ENCODE results near the gene FAF1.

The FAF1 gene

GRCh38 chr1:50420689-50421365 is 539.2 kb downstream of the FAF1 start:
- in situ Hi-C loops (cut with HindIII; ENCODE audit: low sequenced_read_pairs) = no loop called here

DNA sequence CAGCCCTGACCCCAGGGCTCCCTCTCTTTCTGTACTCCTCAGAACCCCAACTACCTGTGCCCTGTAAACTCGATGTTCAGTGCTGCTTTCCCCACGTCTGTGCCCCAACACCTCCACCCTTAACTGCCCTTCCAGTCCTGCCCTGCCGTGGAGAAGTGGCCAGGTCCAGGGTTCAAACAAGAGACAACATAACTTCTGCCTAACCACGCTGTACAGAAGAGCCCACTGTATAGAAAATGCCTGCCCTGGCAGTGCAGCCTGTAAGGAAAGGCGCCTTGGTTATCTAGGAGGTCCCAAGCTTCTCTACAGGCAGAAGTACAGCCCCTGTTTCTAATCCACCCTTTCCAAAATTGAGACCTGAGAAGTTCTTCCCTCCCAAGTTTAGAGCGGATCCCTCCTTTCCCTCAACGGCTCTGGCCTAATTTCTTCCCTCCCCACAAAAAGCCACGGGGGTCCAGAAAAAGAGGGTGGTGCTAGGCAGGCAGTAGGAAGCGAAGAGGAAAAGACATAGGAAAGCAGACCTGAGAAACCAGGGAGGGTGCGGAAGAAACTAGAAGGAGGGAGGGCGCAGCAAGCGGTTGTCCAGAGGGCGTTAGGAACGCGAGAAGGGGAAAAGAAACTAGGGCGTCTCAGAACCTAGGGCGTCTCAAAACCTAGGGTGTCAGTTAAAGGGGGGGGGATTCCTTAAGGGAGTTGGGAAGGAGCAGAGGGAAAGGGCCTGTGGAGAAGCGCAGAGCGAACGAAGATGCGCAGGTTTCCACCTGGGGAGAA is 540.0 kb downstream of the FAF1 start:
- in situ Hi-C loops (cut with HindIII; ENCODE audit: low sequenced_read_pairs) = no loop called here

- in situ Hi-C loops (cut with HindIII; ENCODE audit: low sequenced_read_pairs) = no loop called here
Observed at GRCh38 chr1:50419192-50419906, 540.7 kb downstream of the FAF1 start.

DNA sequence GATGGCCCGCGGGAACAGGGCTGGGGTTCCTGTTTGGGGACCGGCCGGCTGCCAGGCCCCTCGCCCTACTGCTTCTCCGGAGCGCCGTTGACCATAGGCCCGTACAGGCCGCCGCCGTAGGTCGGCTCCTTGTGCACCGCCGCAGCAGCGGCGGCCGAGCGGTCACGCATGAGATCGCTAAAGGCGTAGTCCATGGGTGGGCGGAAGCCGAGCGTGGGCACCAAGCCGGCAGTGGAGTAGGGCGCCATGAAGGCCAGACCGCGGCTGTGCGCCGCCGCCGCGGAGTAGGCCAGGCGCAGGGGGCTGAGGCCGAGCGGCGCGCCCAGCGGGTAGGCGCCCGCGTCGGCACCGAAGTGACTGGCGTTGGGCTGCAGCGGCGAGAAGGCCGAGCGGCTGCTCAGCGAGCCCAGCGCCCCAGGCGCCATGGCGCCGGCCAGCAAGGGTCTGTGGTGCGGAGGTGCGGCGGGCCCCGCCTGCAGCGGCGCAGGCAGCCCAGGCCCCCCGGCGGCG is 541.4 kb downstream of the FAF1 start:
- in situ Hi-C loops (cut with HindIII; ENCODE audit: low sequenced_read_pairs) = no loop called here

DNA sequence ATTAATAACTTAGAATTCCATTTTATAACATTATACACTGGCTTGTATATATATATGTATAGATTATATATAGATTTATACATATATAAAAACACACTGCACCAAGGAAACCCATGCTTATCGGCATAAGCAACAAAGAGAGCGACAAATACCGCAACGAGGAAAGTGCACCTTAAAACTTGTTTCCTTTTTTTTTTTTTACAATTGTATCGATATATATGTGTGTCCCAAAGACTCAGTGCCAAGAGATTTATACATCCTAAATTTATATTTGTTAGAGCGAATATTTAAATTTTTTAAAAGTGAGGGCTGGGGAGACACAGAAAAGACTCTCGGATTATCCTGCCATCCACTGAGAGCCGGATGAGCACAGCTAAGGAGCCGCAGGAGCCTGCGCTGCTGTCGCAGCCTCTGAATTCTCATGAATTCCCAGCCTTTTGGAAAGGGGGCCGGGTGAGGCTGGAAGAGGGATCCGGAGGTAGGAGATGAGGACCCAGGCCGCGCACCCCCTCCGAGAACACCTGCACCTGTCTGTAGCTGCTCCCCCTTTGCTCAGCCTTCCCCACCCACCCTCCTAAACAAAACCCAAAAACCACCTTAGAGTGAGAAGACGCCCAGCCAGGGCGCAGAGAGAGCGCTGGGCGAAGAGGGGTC is 542.0 kb downstream of the FAF1 start:
- in situ Hi-C loops (cut with HindIII; ENCODE audit: low sequenced_read_pairs) = no loop called here

DNA sequence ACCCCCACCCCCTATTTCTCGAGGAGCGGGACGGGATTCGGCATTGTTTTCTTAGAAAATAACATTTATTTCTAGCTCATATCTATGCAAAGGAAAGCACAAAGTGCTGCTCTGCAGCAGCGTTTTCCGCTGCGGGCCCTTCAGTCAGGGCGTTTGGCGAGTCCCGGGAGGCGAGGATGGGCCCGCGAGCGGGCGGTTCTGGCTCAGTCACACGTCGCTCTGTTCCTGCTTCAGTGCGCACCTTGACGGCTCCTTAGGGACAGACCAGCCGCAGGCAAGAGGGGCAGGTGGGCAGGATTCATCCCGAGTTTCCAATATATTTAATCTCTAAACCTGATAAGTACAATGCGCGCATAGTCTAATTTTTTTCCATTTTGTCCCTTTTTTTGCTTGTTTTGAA is 542.6 kb downstream of the FAF1 start:
- in situ Hi-C loops (cut with HindIII; ENCODE audit: low sequenced_read_pairs) = no loop called here

DNA sequence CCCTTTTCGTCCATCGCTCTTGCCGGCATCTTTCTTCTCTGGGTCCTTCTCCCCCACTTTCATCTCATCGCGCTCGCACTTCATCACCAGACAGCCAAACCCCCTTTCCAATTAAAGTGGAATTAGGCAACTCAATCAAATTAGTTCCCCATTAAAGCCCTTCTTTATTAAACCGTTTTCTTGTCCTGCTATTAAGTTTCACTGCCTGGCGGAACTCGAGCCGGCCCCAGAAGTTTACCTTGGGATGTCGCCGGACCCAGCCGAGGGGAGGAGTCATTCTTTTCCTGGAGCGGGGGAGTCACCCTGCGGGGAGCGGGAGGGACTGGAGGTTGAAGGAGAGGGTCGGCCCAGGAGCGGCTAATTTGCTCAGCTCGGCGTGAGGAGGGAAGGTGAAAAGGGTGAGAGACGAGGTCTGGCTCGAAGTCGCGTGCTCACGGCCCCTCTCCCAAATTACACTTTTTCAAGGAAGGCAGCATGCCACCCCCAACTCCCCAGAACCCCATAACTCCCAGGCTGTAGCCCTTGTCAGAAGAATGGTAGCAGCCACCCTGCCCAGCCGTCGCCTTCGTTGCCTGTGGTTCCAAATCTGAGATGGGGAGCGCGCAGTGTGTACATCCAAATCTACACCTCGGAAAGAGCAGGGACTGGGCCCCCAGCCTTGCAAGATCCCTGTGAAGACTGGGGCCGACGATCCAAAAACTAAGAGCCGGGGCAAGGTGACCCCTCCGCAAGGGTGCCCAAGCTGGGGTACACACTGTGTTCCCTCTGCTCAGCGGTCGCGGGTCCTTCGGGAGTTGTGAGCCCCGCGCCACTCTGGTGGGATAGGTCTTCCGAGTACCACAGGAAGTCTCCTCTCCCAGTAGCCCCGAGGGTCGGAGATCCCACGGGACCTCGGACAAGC is 543.3 kb downstream of the FAF1 start:
- in situ Hi-C loops (cut with HindIII; ENCODE audit: low sequenced_read_pairs) = no loop called here

DNA sequence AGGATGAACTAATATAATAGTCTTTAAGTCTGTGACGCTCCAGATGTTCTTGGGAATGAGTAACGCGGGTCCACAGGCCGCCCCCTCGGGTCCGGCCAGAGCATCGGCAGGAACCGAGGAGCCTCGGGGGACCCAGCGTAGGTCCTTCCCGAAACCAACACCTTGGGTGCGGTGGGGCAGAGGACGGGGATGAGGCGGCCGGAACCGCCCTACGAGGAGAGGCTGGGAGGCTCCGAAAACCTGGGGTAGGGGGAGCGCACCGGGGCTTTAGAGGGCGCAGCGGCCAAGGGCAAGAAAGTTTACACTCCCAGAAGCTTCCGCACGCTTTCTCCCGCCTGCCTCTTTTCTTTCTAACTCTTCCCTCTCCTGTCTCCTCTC is 543.9 kb downstream of the FAF1 start:
- in situ Hi-C loops (cut with HindIII; ENCODE audit: low sequenced_read_pairs) = no loop called here

- in situ Hi-C loops (cut with HindIII; ENCODE audit: low sequenced_read_pairs) = no loop called here
Observed at GRCh38 chr1:50415235-50416149, 544.6 kb downstream of the FAF1 start.

DNA sequence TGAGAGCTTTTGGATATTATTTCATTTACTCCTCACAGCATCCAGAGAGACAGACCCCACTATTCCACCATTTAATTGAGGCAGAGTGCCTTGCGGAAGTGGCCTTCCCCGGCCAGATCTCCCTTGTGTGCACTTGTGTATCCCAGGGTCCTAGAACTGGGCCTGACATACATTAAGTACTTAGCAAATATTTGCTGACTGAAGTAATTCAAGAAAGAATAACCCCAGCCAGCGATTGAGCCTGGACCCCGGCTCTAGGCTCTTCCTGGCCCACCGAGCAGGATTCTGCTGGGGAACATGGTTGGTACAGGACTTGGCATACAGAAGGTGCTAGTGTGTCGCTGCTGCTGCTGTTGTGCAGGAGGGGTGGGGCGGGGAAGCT is 545.2 kb downstream of the FAF1 start:
- in situ Hi-C loops (cut with HindIII; ENCODE audit: low sequenced_read_pairs) = no loop called here

GRCh38 chr1:50412813-50413476 is 547.1 kb downstream of the FAF1 start:
- in situ Hi-C loops (cut with HindIII; ENCODE audit: low sequenced_read_pairs) = no loop called here

DNA sequence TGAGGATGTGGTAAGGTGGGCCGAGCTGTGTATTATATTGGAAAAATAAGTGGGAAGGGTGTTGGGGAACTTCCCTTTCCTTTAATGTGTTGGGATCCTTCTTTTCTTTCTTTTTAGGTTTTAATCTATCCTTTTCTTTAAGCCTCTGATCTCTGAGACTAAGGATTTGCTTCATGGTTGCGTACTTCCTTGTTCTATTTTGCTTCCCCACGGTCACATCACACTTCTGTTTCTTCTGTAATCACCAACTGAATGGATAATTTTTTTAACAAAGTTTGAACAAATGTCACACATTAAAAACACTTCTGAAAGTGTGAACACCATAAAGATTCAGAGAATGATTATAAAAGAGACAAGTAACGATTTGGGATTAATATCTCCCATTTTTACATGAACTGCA is 554.3 kb downstream of the FAF1 start:
- in situ Hi-C loops (cut with HindIII; ENCODE audit: low sequenced_read_pairs) = no loop called here

GRCh38 chr1:50393522-50394120 is 566.4 kb downstream of the FAF1 start:
- in situ Hi-C loops (cut with HindIII; ENCODE audit: low sequenced_read_pairs) = no loop called here
